Keratinocyte (primary cell): ENCODE measurements around the gene RBM19. TPM values are rescaled to one million over a fixed set of nuclear protein-coding genes. Genes with fewer than 3 reads are reported as not detected.

Experiments
- DNase-seq: peaks from one replicate; pipeline ENCODE4 v3.0.0-alpha.2; 2011; ENCODE audit warnings: low read depth, missing footprints, low spot score
- FAIRE-seq: peaks from 2 replicates; lab custom pipeline; 2011; peaks lifted over from hg19 to GRCh38; lab: Jason Lieb, UNC
- H2AFZ ChIP-seq: 2 replicates; pipeline ENCODE4 v1.6.0; 2012; ENCODE audit warnings: low read length, control low read depth, inconsistent platforms; ENCODE audit not compliant: control insufficient read depth
- H3K27ac ChIP-seq: 2 replicates; pipeline ENCODE4 v1.5.1; 2011; ENCODE audit warnings: low read length; ENCODE audit not compliant: control insufficient read depth, insufficient read depth
- H3K27me3 ChIP-seq: 3 replicates; pipeline ENCODE4 v1.6.0; 2011; ENCODE audit warnings: low read length; ENCODE audit not compliant: control insufficient read depth, insufficient read depth; ENCODE audit errors: extremely low read depth
- H3K36me3 ChIP-seq, 2 experiments: 2 replicates in 1 of 2; 3 replicates in 1 of 2; pipeline ENCODE4 v1.5.1; 2011; ENCODE audit warnings: low read length in 2 of 2, mild to moderate bottlenecking in 1 of 2; ENCODE audit not compliant: control insufficient read depth in 2 of 2, insufficient read depth in 2 of 2; ENCODE audit errors: extremely low read depth in 1 of 2
- H3K4me1 ChIP-seq: 3 replicates; pipeline ENCODE4 v1.5.1; 2011; ENCODE audit warnings: low read length; ENCODE audit not compliant: control insufficient read depth, insufficient read depth; ENCODE audit errors: extremely low read depth
- H3K4me2 ChIP-seq: 3 replicates; pipeline ENCODE4 v1.6.0; 2011; ENCODE audit warnings: low read depth, low read length; ENCODE audit not compliant: control insufficient read depth, insufficient read depth; ENCODE audit errors: extremely low read depth
- H3K4me3 ChIP-seq, 3 experiments: fragments of 200-600 bp in 1 of 3; sonication (generic) in 1 of 3; 2 replicates in 2 of 3; 3 replicates in 1 of 3; pipeline ENCODE4 v1.5.1; 2011 to 2016; ENCODE audit warnings: low read length in 3 of 3, mild to moderate bottlenecking in 3 of 3, control low read depth in 2 of 3, inconsistent platforms in 1 of 3, low read depth in 1 of 3, mixed read lengths in 1 of 3, mixed run types in 1 of 3, moderate library complexity in 1 of 3; ENCODE audit not compliant: control insufficient read depth in 2 of 3, insufficient read depth in 2 of 3; ENCODE audit errors: extremely low read depth in 1 of 3
- H3K79me2 ChIP-seq: 2 replicates; pipeline ENCODE4 v1.6.0; 2012; ENCODE audit warnings: low read length; ENCODE audit not compliant: control insufficient read depth, insufficient read depth
- H3K9ac ChIP-seq: 3 replicates; pipeline ENCODE4 v1.6.0; 2011; ENCODE audit warnings: low read length; ENCODE audit not compliant: control insufficient read depth, insufficient read depth; ENCODE audit errors: extremely low read depth
- H3K9me1 ChIP-seq: 3 replicates; pipeline ENCODE4 v1.6.0; 2011; ENCODE audit warnings: low read length; ENCODE audit not compliant: control insufficient read depth, insufficient read depth; ENCODE audit errors: extremely low read depth
- H3K9me3 ChIP-seq: 2 replicates; pipeline ENCODE4 v1.5.1; 2012; ENCODE audit warnings: low read depth, low read length; ENCODE audit not compliant: control insufficient read depth
- H4K20me1 ChIP-seq: 3 replicates; pipeline ENCODE4 v1.6.0; 2011; ENCODE audit warnings: low read length; ENCODE audit not compliant: control insufficient read depth, insufficient read depth; ENCODE audit errors: extremely low read depth
- CTCF ChIP-seq, 3 experiments: IDR thresholded peaks in 1 of 3; conservative IDR thresholded peaks in 1 of 3; optimal IDR thresholded peaks in 1 of 3; 2 replicates in 2 of 3; 3 replicates in 1 of 3; pipeline versions ENCODE3 to v1.5.1; 2011; ENCODE audit warnings: low read length in 3 of 3, mild to moderate bottlenecking in 3 of 3, moderate library complexity in 2 of 3, control low read depth in 1 of 3, inconsistent platforms in 1 of 3; ENCODE audit not compliant: insufficient read depth in 2 of 3; ENCODE audit errors: extremely low read depth in 1 of 3
- EZH2 ChIP-seq: IDR thresholded peaks from one replicate; pipeline ENCODE4 v1.6.1; 2012; ENCODE audit warnings: inconsistent platforms, mild to moderate bottlenecking, low read length, moderate library complexity
- dilution Hi-C: fragments of 300-500 bp; cut with MboI; formaldehyde crosslinking; loops from one replicate; pipeline ENCODE4 v1.7.0; 2020; ENCODE audit warnings: low sequenced_read_pairs; ENCODE audit not compliant: extremely low pct_ligation_motif_present
- polyA minus RNA-seq, 3 experiments: library from RNA; depleted of rRNA, polyadenylated mRNA; stranded (reverse); fragments of >200 nt; gene quantifications; 1 replicate in 1 of 3; 2 replicates in 1 of 3; 3 replicates in 1 of 3; pipeline ENCODE4 v1.2.3, GENCODE V29; 2011
- polyA plus RNA-seq, 5 experiments: library from polyadenylated mRNA; depleted of rRNA in 3 of 5; stranded (reverse) in 3 of 5; stranded (forward) in 1 of 5; unstranded in 1 of 5; fragments of >200 nt; gene quantifications; 1 replicate in 1 of 5; 2 replicates in 3 of 5; 3 replicates in 1 of 5; pipeline versions ENCODE4 v1.2.1 to v1.2.3, GENCODE V29; 2011 to 2012; ENCODE audit warnings: missing spikeins in 2 of 5, low read depth in 1 of 5, low replicate concordance in 1 of 5

RBM19 gene
- 14.4 to 16.5 TPM (median 14.6 TPM) in 3 replicates for polyA plus RNA-seq
- 27.8 TPM for polyA plus RNA-seq (2011; ENCODE audit: low read depth)
- 9.4 and 12.8 TPM in 2 replicates for polyA plus RNA-seq (2011; cell fraction: cytosol; rRNA removed)
- 37.8 and 46.2 TPM in 2 replicates for polyA plus RNA-seq (2011; cell fraction: nucleus; rRNA removed)
- 10.5 and 19.3 TPM in 2 replicates for polyA plus RNA-seq (2012; ENCODE audit: low replicate concordance)
- 19.2 to 29.5 TPM (median 23.0 TPM) in 3 replicates for polyA minus RNA-seq
- polyA minus RNA-seq (2011; cell fraction: cytosol; rRNA and poly(A)+ RNA removed) = 10.7 TPM
- polyA minus RNA-seq (2011; cell fraction: nucleus; rRNA and poly(A)+ RNA removed) = 17.6 and 22.8 TPM in 2 replicates

- Histone ChIP-seq H3K9me3 (no peaks in the 10 kb centered on the region), H3K4me1 (peaks cover 12% of the 10 kb centered on the region), H3K79me2 (peaks cover 30% of the 10 kb centered on the region), H3K9me1 (no peaks in the 10 kb centered on the region), H3K36me3 (peaks cover 5 to 14% of the 10 kb centered on the region in 2 experiments), H3K4me3 (peak within 1 kb of the TSS; percentile 83 to 95 (median 84)), H2AFZ (peak within 1 kb of the TSS; percentile 97), H3K27ac (peak within 1 kb of the TSS; percentile 68), H4K20me1 (no peaks in the 10 kb centered on the region), H3K27me3 (no peaks in the 10 kb centered on the region), H3K4me2 (peak within 1 kb of the TSS; percentile 89), H3K9ac (peak within 1 kb of the TSS; percentile 89)
- DNase-seq (peak; percentile 87), FAIRE-seq (peak; percentile 85)
- peak; percentile 82 to 97 (median 85) for TF ChIP-seq CTCF (optimal IDR thresholded peaks at IDR 0.05 in 1 of 3, IDR thresholded peaks at IDR 0.05 in 1 of 3, conservative IDR thresholded peaks at IDR 0.05 in 1 of 3; ENCODE audit: extremely low read depth in 1 of 3, insufficient read depth in 2 of 3, low read length in 3 of 3)
- TF ChIP-seq EZH2 = no peak
- dilution Hi-C loops = no loop called here
Observed at GRCh38 chr12:113965951-113966797, at the start of gene RBM19. RBM19 (minus strand) TSS chr12:113966325; CDS start chr12:113966227, 98 bp downstream.

DNA sequence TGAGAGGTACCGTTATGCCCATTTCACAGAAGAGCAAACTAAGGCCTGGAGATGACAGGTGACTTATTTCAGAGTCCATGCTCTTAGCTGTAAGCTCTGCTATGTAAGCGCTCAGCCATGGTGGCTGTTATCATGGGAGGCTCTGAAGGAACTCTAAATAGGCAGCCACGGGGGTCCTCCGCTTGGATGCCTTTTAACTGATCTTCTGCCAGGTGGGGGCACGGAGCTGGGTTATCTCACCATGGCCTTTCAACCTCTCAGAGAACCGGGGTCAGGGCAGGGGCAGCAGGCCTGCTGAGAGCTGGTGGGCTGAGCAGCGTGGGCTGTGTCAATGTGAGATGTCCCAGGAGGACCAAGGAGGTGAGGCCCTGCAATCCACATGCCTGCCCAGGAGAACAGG, 49.7 kb upstream of the RBM19 start:
- Histone ChIP-seq H4K20me1 (no peaks in the 10 kb centered on the region), H3K27me3 (no peaks in the 10 kb centered on the region), H3K9me1 (no peaks in the 10 kb centered on the region), H3K4me2 (no peak overlapping the region), H3K9ac (no peak overlapping the region), H3K36me3 (no peaks in the 10 kb centered on the region), H3K9me3 (no peaks in the 10 kb centered on the region), H3K27ac (no peak overlapping the region), H3K4me3 (no peak overlapping the region), H3K79me2 (no peaks in the 10 kb centered on the region), H2AFZ (no peak overlapping the region), H3K4me1 (no peaks in the 10 kb centered on the region)
- TF ChIP-seq CTCF (optimal IDR thresholded peaks at IDR 0.05 in 1 of 3, IDR thresholded peaks at IDR 0.05 in 1 of 3, conservative IDR thresholded peaks at IDR 0.05 in 1 of 3; ENCODE audit: extremely low read depth in 1 of 3, insufficient read depth in 2 of 3, low read length in 3 of 3) (no peak), EZH2 (no peak)
- no peak for FAIRE-seq
- dilution Hi-C loops = no loop called here
- no peak for DNase-seq
